K562 (cell line): ENCODE results near the gene PTCH2. TPM values are rescaled to one million over a fixed set of nuclear protein-coding genes. Genes with fewer than 3 reads are reported as not detected.
A peak's percentile ranks its signal among the peaks of the same experiment; 100 is the strongest.

ENCODE experiments used
- ARHGAP35 ChIP-seq: fragments of 450-650 bp; IDR thresholded peaks from 2 replicates; pipeline ENCODE4 v1.6.1; 2018; ENCODE audit not compliant: partially characterized antibody
- ATF7 ChIP-seq: fragments of 450-650 bp; IDR thresholded peaks from 2 replicates; pipeline ENCODE4 v1.7.1; 2014; ENCODE audit warnings: mild to moderate bottlenecking, moderate library complexity
- FUS ChIP-seq: fragments of 200-400 bp; formaldehyde crosslinking; optimal IDR thresholded peaks from 2 replicates; pipeline ENCODE3; 2017; ENCODE audit warnings: low read depth, low read length
- HEY1 ChIP-seq: fragments of 250-450 bp; sonication (Bioruptor Pico); IDR thresholded peaks from 2 replicates; pipeline ENCODE4 v1.5.0; 2020; ENCODE audit warnings: mild to moderate bottlenecking, moderate library complexity, borderline replicate concordance
- HMG20B ChIP-seq: fragments of 250-450 bp; sonication (Bioruptor Pico); IDR thresholded peaks from 2 replicates; pipeline ENCODE4 v1.5.0; 2021; ENCODE audit warnings: mild to moderate bottlenecking
- KHSRP ChIP-seq: fragments of 450-650 bp; IDR thresholded peaks from 2 replicates; pipeline ENCODE4 v1.6.1; 2017
- NRF1 ChIP-seq, 2 experiments: fragments of 450-650 bp; IDR thresholded peaks in 1 of 2; conservative IDR thresholded peaks in 1 of 2; 2 replicates each; pipeline ENCODE4 v1.6.1; 2014; ENCODE audit warnings: mild to moderate bottlenecking in 2 of 2
- POLR2B ChIP-seq: fragments of 450-650 bp; IDR thresholded peaks from 2 replicates; pipeline ENCODE4 v1.6.1; 2018; ENCODE audit warnings: low read depth; ENCODE audit not compliant: partially characterized antibody
- POU5F1 ChIP-seq: fragments of 150-350 bp; IDR thresholded peaks from 2 replicates; pipeline ENCODE4 v1.6.1; 2014; ENCODE audit warnings: borderline replicate concordance, low read length, low read depth, mild to moderate bottlenecking; ENCODE audit not compliant: partially characterized antibody
- STAT5A ChIP-seq: IDR thresholded peaks from 2 replicates; pipeline ENCODE4 v1.6.1; 2012; ENCODE audit warnings: low read length, inconsistent platforms, borderline replicate concordance
- TOE1 ChIP-seq, 2 experiments: fragments of 450-650 bp in 1 of 2; sonication (generic) in 1 of 2; formaldehyde crosslinking in 1 of 2; IDR thresholded peaks; 2 replicates each; pipeline versions ENCODE4 v1.7.1 to v1.8.0; 2016 to 2022; ENCODE audit warnings: borderline replicate concordance in 2 of 2, mild to moderate bottlenecking in 2 of 2, antibody characterized with exemption in 1 of 2, inconsistent platforms in 1 of 2, low read depth in 1 of 2, missing genetic modification reagents in 1 of 2, moderate library complexity in 1 of 2
- ZNF282 ChIP-seq: sonication (generic); formaldehyde crosslinking; IDR thresholded peaks from 2 replicates; pipeline ENCODE4 v1.8.1; 2023; ENCODE audit warnings: missing genetic modification reagents
- ZNF785 ChIP-seq: fragments of 250-450 bp; sonication (Bioruptor Pico); IDR thresholded peaks from 2 replicates; pipeline ENCODE4 v1.4.0; 2020; ENCODE audit warnings: mild to moderate bottlenecking
- polyA plus RNA-seq, 8 experiments: library from polyadenylated mRNA; depleted of rRNA in 4 of 8; stranded (reverse) in 5 of 8; unstranded in 3 of 8; fragments of >200 nt; fragmentation: Nextera tagmentation in 2 of 8; fragmentation: Illumina TruSeq in 1 of 8; extraction: Ambion mirVana in 2 of 8; extraction: Trizol in 1 of 8; gene quantifications; 2 replicates each; pipeline versions ENCODE4 v1.2.1 to v1.2.3, GENCODE V29; 2011 to 2014; ENCODE audit warnings: inconsistent platforms in 1 of 8, missing spikeins in 1 of 8
- total RNA-seq, 7 experiments: library from RNA; depleted of rRNA in 6 of 7; stranded (reverse); fragments of >200 nt in 6 of 7; fragmentation: Illumina TruSeq in 2 of 7; extraction: Trizol in 2 of 7; gene quantifications; 2 replicates each; pipeline versions ENCODE4 v1.2.1 to v1.2.3, GENCODE V29; 2011 to 2021; ENCODE audit warnings: low replicate concordance in 1 of 7
- TF ChIP-seq, protein P1 (sequence below): fragments of 250-450 bp; sonication (Bioruptor Pico); IDR thresholded peaks from 2 replicates; pipeline ENCODE4 v1.4.0; 2020; ENCODE audit warnings: borderline replicate concordance
- TF ChIP-seq, protein P2 (sequence below): fragments of 200-800 bp; sonication (Bioruptor generic); IDR thresholded peaks from 2 replicates; pipeline ENCODE4 v1.6.1; 2017; ENCODE audit warnings: missing genetic modification characterization, missing compliant biosample characterization
- TF ChIP-seq, protein P3 (sequence below): sonication (generic); formaldehyde crosslinking; IDR thresholded peaks from 2 replicates; pipeline ENCODE4 v1.8.0; 2022; ENCODE audit warnings: mild to moderate bottlenecking, missing genetic modification reagents
- TF ChIP-seq, protein P4 (sequence below): fragments of 200-800 bp; sonication (Bioruptor generic); IDR thresholded peaks from 2 replicates; pipeline ENCODE4 v1.6.1; 2017; ENCODE audit warnings: missing genetic modification characterization, missing compliant biosample characterization
- TF ChIP-seq, protein P5 (sequence below), 2 experiments: fragments of 450-650 bp; conservative IDR thresholded peaks; 2 replicates each; pipeline ENCODE4 v1.6.1; 2017; ENCODE audit warnings: mild to moderate bottlenecking in 2 of 2, moderate library complexity in 2 of 2
- TF ChIP-seq, protein P6 (sequence below): fragments of 450-650 bp; IDR thresholded peaks from 2 replicates; pipeline ENCODE4 v1.6.1; 2016; ENCODE audit warnings: low read depth, mild to moderate bottlenecking, moderate library complexity

PTCH2 gene
- total and polyA plus RNA-seq, 9 of the 15 experiments (the other 6 are each of a cell fraction or from before 2014, with no cell fraction given), result 0.15 to 27.3 (median 0.48) TPM; not detected in 1

DNA sequence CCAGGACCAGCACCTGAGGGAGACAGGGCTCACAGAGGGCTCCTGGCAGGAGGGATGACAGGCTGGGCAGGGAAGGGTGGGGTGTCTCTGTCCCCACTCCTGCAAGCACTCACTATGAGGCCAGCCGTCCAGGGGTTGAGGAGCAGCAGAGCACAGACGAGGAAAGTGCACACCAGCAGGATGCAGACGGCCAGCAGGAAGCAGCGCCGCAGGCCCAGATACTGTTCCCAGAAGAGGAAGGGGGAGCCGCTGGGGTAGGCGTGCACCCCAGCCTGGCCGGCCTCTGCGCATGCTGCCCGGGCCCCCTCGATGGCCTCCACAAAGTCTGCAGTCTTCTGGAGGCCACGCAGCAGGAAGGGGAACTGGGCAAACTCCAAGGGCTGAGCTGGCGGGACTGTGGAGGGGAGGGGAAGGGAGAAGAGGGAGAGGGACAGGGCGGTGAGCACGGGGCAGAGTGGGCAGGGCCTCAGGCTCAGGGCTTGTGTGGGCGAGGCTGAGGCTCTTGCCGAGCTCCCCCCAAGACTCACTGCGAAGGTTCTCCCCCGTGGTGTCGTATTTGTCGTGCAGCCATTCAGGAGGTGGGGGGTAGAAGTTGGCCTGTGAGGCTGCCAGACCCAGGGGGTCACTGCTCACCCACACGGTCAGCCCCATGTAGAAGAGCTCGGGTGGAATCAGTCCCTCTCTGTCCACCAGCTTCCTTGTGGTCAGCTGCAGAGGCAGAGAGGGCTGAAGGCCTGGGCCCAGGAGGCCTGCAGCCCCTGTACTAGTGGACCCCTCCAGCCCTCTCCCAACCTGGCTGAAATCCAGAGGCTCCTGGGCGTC is 16.5 kb downstream of the PTCH2 start (continued):
- TF ChIP-seq ZNF785 (CRISPR knock-in tag), result no peak
- no peak for TF ChIP-seq ZNF282
- TF ChIP-seq, protein P1, sequence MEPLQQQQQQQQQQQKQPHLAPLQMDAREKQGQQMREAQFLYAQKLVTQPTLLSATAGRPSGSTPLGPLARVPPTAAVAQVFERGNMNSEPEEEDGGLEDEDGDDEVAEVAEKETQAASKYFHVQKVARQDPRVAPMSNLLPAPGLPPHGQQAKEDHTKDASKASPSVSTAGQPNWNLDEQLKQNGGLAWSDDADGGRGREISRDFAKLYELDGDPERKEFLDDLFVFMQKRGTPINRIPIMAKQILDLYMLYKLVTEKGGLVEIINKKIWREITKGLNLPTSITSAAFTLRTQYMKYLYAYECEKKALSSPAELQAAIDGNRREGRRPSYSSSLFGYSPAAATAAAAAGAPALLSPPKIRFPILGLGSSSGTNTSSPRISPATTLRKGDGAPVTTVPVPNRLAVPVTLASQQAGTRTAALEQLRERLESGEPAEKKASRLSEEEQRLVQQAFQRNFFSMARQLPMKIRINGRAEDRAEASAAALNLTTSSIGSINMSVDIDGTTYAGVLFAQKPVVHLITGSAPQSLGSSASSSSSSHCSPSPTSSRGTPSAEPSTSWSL, result no peak
- TF ChIP-seq, protein P2, sequence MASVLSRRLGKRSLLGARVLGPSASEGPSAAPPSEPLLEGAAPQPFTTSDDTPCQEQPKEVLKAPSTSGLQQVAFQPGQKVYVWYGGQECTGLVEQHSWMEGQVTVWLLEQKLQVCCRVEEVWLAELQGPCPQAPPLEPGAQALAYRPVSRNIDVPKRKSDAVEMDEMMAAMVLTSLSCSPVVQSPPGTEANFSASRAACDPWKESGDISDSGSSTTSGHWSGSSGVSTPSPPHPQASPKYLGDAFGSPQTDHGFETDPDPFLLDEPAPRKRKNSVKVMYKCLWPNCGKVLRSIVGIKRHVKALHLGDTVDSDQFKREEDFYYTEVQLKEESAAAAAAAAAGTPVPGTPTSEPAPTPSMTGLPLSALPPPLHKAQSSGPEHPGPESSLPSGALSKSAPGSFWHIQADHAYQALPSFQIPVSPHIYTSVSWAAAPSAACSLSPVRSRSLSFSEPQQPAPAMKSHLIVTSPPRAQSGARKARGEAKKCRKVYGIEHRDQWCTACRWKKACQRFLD (CRISPR knock-in tag), result 0 out of 2 replicates have a peak, but pooled peaks have one; percentile 52
- TF ChIP-seq POLR2B, result no peak
- TF ChIP-seq FUS, result no peak
- TF ChIP-seq KHSRP, result no peak
- TF ChIP-seq, protein P3, sequence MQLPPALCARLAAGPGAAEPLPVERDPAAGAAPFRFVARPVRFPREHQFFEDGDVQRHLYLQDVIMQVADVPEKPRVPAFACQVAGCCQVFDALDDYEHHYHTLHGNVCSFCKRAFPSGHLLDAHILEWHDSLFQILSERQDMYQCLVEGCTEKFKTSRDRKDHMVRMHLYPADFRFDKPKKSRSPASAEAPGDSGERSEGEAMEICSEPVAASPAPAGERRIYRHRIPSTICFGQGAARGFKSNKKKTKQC, result no peak
- TF ChIP-seq HMG20B (CRISPR knock-in tag), result no peak
- 0 out of 2 replicates have a peak, but pooled peaks have one; percentile 18 for TF ChIP-seq ATF7
- TF ChIP-seq, protein P4, sequence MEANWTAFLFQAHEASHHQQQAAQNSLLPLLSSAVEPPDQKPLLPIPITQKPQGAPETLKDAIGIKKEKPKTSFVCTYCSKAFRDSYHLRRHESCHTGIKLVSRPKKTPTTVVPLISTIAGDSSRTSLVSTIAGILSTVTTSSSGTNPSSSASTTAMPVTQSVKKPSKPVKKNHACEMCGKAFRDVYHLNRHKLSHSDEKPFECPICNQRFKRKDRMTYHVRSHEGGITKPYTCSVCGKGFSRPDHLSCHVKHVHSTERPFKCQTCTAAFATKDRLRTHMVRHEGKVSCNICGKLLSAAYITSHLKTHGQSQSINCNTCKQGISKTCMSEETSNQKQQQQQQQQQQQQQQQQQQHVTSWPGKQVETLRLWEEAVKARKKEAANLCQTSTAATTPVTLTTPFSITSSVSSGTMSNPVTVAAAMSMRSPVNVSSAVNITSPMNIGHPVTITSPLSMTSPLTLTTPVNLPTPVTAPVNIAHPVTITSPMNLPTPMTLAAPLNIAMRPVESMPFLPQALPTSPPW, result peak; percentile 60
- peak; percentile 66 to 69 for TF ChIP-seq NRF1 (conservative IDR thresholded peaks at IDR 0.05 in 1 of 2, IDR thresholded peaks at IDR 0.05 in 1 of 2)
- TF ChIP-seq, protein P5, sequence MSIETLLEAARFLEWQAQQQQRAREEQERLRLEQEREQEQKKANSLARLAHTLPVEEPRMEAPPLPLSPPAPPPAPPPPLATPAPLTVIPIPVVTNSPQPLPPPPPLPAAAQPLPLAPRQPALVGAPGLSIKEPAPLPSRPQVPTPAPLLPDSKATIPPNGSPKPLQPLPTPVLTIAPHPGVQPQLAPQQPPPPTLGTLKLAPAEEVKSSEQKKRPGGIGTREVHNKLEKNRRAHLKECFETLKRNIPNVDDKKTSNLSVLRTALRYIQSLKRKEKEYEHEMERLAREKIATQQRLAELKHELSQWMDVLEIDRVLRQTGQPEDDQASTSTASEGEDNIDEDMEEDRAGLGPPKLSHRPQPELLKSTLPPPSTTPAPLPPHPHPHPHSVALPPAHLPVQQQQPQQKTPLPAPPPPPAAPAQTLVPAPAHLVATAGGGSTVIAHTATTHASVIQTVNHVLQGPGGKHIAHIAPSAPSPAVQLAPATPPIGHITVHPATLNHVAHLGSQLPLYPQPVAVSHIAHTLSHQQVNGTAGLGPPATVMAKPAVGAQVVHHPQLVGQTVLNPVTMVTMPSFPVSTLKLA (conservative IDR thresholded peaks at IDR 0.05), result peak in 1 of 2 experiments; percentile 33; a peak in 1 of 4 replicates
- TF ChIP-seq ARHGAP35, result no peak
- TF ChIP-seq TOE1 (IDR thresholded peaks at IDR 0.05; ENCODE audit: borderline replicate concordance), result peak; percentile 24; the same call in 1 of the 2 replicates
- TF ChIP-seq TOE1 (CRISPR knock-in tag; IDR thresholded peaks at IDR 0.05; ENCODE audit: borderline replicate concordance, low read depth), result no peak
- no peak for TF ChIP-seq POU5F1
- no peak for TF ChIP-seq HEY1 (CRISPR knock-in tag)
- no peak for TF ChIP-seq STAT5A
- TF ChIP-seq, protein P6, sequence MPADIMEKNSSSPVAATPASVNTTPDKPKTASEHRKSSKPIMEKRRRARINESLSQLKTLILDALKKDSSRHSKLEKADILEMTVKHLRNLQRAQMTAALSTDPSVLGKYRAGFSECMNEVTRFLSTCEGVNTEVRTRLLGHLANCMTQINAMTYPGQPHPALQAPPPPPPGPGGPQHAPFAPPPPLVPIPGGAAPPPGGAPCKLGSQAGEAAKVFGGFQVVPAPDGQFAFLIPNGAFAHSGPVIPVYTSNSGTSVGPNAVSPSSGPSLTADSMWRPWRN, result no peak
